Measurements from ENCODE around the gene MED23.

- no peak for TF ChIP-seq POLR2A (IDR thresholded peaks at IDR 0.05)
- no peak for TF ChIP-seq CTCF (IDR thresholded peaks at IDR 0.05)
These were observed 82.7 kb downstream of the MED23 start for GRCh38 chr6:131545317-131545716.
